Calu3 (cell line): ENCODE data around the gene PGRMC2. TPM values are rescaled to one million over a fixed set of nuclear protein-coding genes. Genes with fewer than 3 reads are reported as not detected.

Experiments used
- BruUV-seq: library from RNA; stranded (reverse); fragments of 400-500 nt; replicated peaks from 2 replicates; lab custom pipeline; 2021; lab: Mats Ljungman, UMichigan
- CTCF ChIA-PET: fragments of 300-600 bp; sonication (Branson Sonifier 250); formaldehyde crosslinking; loops from one replicate; lab custom pipeline; 2022; ENCODE audit warnings: antibody characterized with exemption; lab: Charles Lee
- DNase-seq: peaks from one replicate; pipeline ENCODE4 v3.0.0; 2022
- H3K27ac Mint-ChIP-seq: one replicate; pipeline ENCODE4 v1.8.0; 2022; ENCODE audit warnings: mixed read lengths; ENCODE audit not compliant: unreplicated experiment
- H3K27me3 Mint-ChIP-seq: one replicate; pipeline ENCODE4 v1.8.0; 2022; ENCODE audit warnings: mixed read lengths; ENCODE audit not compliant: unreplicated experiment
- H3K36me3 Mint-ChIP-seq: one replicate; pipeline ENCODE4 v1.8.0; 2022; ENCODE audit warnings: mild to moderate bottlenecking, moderate library complexity, mixed read lengths; ENCODE audit not compliant: insufficient read depth, unreplicated experiment
- H3K4me1 Mint-ChIP-seq: one replicate; pipeline ENCODE4 v1.8.0; 2022; ENCODE audit warnings: mild to moderate bottlenecking, low read depth, mixed read lengths; ENCODE audit not compliant: unreplicated experiment
- H3K4me3 Mint-ChIP-seq: one replicate; pipeline ENCODE4 v1.8.0; 2022; ENCODE audit warnings: mild to moderate bottlenecking, low read depth, moderate library complexity, mixed read lengths; ENCODE audit not compliant: unreplicated experiment
- H3K9me3 Mint-ChIP-seq: one replicate; pipeline ENCODE4 v1.8.0; 2022; ENCODE audit warnings: low read depth, mixed read lengths; ENCODE audit not compliant: unreplicated experiment
- intact Hi-C: fragments of 100-400 bp; cut with micrococcal nuclease; formaldehyde crosslinking; loops from one replicate; pipeline ENCODE4 v1.10.0; 2022; ENCODE audit not compliant: unreplicated experiment
- total RNA-seq: library from RNA; stranded (reverse); gene quantifications from 2 replicates; pipeline ENCODE4 v1.2.3, GENCODE V29; 2022
- TF ChIP-seq, protein P1 (sequence below): fragments of 200-600 bp; IDR thresholded peaks from one replicate; pipeline ENCODE4 v1.8.0; 2022; ENCODE audit warnings: antibody characterized with exemption; ENCODE audit not compliant: unreplicated experiment

Gene PGRMC2
- total RNA-seq, 1 experiment from 2014 or later: 54.5 TPM

DNA sequence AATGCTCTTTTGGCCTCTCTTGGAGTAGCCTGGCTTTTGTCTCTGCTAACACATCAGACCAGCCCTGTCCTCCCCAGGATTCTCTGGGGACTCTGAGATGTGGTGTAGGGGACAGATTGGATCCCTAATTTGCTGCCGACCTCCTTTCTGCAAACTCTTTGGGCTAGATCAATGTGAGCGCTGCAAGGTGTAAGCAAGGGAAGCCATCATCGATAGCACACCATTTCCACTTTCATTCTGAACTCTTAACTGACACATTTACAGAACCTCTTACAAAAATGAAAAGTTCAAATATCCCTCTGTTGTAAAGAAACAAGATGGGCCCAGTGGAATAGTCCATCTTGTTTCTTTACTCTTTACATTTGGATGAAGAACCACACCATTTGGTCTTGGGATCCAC is 46.6 kb downstream of the PGRMC2 start:
- BruUV-seq: no TSS peak
- Mint-ChIP-seq H3K4me3 (no peak overlapping the region), H3K27ac (no peak overlapping the region), H3K4me1 (no peaks in the 10 kb centered on the region), H3K9me3 (peaks cover 6% of the 10 kb centered on the region), H3K27me3 (no peaks in the 10 kb centered on the region), H3K36me3 (peaks cover 3% of the 10 kb centered on the region)
- intact Hi-C loops: no loop called here
- TF ChIP-seq, protein P1, sequence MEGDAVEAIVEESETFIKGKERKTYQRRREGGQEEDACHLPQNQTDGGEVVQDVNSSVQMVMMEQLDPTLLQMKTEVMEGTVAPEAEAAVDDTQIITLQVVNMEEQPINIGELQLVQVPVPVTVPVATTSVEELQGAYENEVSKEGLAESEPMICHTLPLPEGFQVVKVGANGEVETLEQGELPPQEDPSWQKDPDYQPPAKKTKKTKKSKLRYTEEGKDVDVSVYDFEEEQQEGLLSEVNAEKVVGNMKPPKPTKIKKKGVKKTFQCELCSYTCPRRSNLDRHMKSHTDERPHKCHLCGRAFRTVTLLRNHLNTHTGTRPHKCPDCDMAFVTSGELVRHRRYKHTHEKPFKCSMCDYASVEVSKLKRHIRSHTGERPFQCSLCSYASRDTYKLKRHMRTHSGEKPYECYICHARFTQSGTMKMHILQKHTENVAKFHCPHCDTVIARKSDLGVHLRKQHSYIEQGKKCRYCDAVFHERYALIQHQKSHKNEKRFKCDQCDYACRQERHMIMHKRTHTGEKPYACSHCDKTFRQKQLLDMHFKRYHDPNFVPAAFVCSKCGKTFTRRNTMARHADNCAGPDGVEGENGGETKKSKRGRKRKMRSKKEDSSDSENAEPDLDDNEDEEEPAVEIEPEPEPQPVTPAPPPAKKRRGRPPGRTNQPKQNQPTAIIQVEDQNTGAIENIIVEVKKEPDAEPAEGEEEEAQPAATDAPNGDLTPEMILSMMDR: no peak
- CTCF ChIA-PET: no interaction called here
- no peak for DNase-seq

DNA sequence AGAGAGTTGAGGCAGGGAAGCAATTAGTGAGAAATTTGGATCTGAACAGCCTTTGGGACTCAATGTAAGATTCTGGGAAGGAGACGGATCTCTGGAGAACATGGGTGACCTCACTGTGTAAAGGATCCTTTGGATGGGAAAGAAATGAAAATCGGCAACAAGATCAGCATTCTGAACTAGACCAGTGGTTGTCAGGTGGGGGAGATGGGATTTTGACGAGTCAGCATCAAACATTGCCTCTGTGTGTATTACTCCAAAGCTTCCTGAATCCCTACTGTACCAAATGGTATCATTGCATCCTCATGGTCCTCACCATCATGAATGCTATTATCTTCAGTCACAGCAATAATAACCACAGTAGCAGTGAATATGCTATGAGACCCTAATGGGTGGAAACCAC is 52.8 kb downstream of the PGRMC2 start:
- no peak overlapping the region for H3K27ac Mint-ChIP-seq
- no TSS peak for BruUV-seq
- CTCF ChIA-PET: no interaction called here

DNA sequence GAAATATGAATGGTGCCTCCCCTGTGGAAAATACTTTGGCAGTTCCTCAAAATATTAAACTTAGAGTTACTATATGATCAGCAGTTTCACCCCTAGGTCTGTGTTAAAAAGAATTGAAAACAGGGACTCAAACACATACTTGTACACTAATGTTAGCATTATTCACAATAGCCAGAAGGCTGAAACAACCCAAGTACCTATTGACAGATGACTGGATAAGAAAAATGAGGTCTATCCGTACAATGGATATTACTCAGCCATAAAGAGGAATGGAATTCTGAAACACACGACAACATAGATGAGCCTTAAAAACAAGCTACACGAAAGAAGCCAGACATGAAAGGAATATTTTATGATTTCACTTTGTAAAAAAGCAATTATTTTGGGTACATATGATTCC is 54.9 kb downstream of the PGRMC2 start:
- intact Hi-C loops: no loop called here
- BruUV-seq: no TSS peak
- H3K27ac Mint-ChIP-seq: no peak overlapping the region
- H3K4me3 Mint-ChIP-seq: no peak overlapping the region
- CTCF ChIA-PET: no interaction called here
- TF ChIP-seq, protein P1: no peak
- H3K9me3 Mint-ChIP-seq: peaks cover 3% of the 10 kb centered on the region
- H3K36me3 Mint-ChIP-seq: no peaks in the 10 kb centered on the region
- no peaks in the 10 kb centered on the region for H3K27me3 Mint-ChIP-seq
- DNase-seq: no peak
- H3K4me1 Mint-ChIP-seq: peaks cover 16% of the 10 kb centered on the region

More for the DNA sequence above, 52.8 kb downstream of the PGRMC2 start:
- Mint-ChIP-seq H3K4me3 (no peak overlapping the region), H3K27me3 (no peaks in the 10 kb centered on the region), H3K4me1 (no peaks in the 10 kb centered on the region), H3K9me3 (peaks cover 3% of the 10 kb centered on the region), H3K36me3 (no peaks in the 10 kb centered on the region)
- TF ChIP-seq, protein P1: no peak
- intact Hi-C loops: no loop called here
- no peak for DNase-seq

DNA sequence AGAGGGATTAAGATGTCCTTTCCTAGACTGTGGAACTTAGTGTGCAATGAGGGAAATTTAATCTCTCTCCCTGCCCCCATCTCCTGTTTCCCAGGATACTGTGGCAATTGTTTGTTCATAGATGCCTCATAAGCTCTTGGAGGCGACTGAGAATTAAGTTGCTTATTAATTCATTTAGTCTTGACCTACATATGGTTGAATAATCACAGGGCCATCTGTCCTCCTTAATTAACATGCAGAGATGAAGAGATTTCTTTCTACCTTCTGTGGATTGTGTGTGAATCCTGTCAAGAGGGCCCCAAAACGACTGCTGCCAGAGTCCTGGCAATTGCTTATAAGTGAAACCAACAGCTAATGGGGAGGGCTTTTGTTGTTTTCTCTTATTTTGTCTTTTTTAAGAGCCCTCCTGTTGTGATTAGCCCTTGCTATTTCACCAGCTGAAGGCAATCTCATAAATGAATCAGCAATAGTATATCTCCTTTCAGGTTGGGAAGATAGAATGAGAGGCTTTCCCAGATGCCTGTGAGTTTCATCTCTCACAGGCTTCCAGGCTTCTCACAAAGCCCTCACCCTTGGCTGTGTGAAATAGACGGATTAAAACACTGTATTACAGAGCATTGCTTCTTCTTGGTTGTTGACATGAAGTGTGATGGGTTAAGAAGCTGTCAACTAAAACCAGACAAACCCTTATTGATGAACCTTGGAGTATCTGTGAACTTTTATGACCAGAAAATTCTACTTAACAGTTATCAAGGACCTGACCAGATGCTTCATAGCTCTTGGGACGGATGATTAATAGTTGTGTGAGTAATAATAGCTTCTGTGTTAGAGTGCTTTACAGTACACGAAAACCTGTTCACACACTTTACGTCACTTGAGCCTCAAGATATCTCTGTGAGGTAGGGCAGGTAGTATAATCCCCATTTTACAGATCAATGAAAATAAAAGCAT is 58.5 kb downstream of the PGRMC2 start:
- H3K4me1 Mint-ChIP-seq: peaks cover 19% of the 10 kb centered on the region
- intact Hi-C loops: loop anchor here (10.0 kb wide), 1 partner anchor 126 kb away; no protein-coding TSS in a partner anchor
- CTCF ChIA-PET: interaction anchor here (1.2 kb wide), 1 partner anchor 199 kb away, joined by 5 read pairs; no protein-coding TSS in a partner anchor

More for the DNA sequence above, 58.5 kb downstream of the PGRMC2 start:
- BruUV-seq: no TSS peak
- no peak overlapping the region for H3K4me3 Mint-ChIP-seq
- no peak for DNase-seq
- TF ChIP-seq, protein P1: no peak
- H3K36me3 Mint-ChIP-seq: no peaks in the 10 kb centered on the region
- H3K27me3 Mint-ChIP-seq: no peaks in the 10 kb centered on the region
- H3K27ac Mint-ChIP-seq: no peak overlapping the region
- H3K9me3 Mint-ChIP-seq: no peaks in the 10 kb centered on the region
